ENCODE data around the gene ARHGAP18. TPM values are rescaled to one million over a fixed set of nuclear protein-coding genes. Genes with fewer than 3 reads are reported as not detected.

Gene ARHGAP18
- total and polyA plus RNA-seq, 2 of the 13 experiments (the other 11 are each of a cell fraction or from before 2014, with no cell fraction given) = 58.2 to 115 TPM

GRCh38 chr6:129709769-129710449, at the start of gene ARHGAP18 (continued):
- TF ChIP-seq ZNF646 (CRISPR knock-in tag; IDR thresholded peaks at IDR 0.05) (no peak), ZNF263 (CRISPR knock-in tag; IDR thresholded peaks at IDR 0.05) (0 out of 2 replicates have a peak, but pooled peaks have one; percentile 44), PAX8 (CRISPR knock-in tag; IDR thresholded peaks at IDR 0.05; ENCODE audit: borderline replicate concordance) (0 out of 2 replicates have a peak, but pooled peaks have one; percentile 66), TAF1 (CRISPR knock-in tag; IDR thresholded peaks at IDR 0.05) (peak; percentile 97), ZNF367 (CRISPR knock-in tag; IDR thresholded peaks at IDR 0.05; ENCODE audit: borderline replicate concordance) (no peak), ZNF552 (CRISPR knock-in tag; IDR thresholded peaks at IDR 0.05; ENCODE audit: borderline replicate concordance) (no peak), HINFP (CRISPR knock-in tag; IDR thresholded peaks at IDR 0.05; ENCODE audit: low read depth) (peak; percentile 86), ZNF792 (CRISPR knock-in tag; IDR thresholded peaks at IDR 0.05) (peak; percentile 83), SNRNP70 (IDR thresholded peaks at IDR 0.05; ENCODE audit: low read depth, low read length) (no peak), DNMT3B (CRISPR knock-in tag; conservative IDR thresholded peaks at IDR 0.05) (no peak), THYN1 (CRISPR knock-in tag; IDR thresholded peaks at IDR 0.05; ENCODE audit: borderline replicate concordance, low read depth) (no peak), FOXK2 (IDR thresholded peaks at IDR 0.05) (no peak), ZNF225 (CRISPR knock-in tag; IDR thresholded peaks at IDR 0.05) (0 out of 2 replicates have a peak, but pooled peaks have one; percentile 47), ZNF564 (CRISPR knock-in tag; IDR thresholded peaks at IDR 0.05) (0 out of 2 replicates have a peak, but pooled peaks have one; percentile 77), ESRRA (CRISPR knock-in tag; IDR thresholded peaks at IDR 0.05; ENCODE audit: low read depth) (peak; percentile 40; the same call in 1 of the 2 replicates), ZNF556 (CRISPR knock-in tag; IDR thresholded peaks at IDR 0.05; ENCODE audit: borderline replicate concordance) (peak; percentile 79; the same call in 1 of the 2 replicates), NFE2L1 (CRISPR knock-in tag; IDR thresholded peaks at IDR 0.05; ENCODE audit: borderline replicate concordance) (no peak), ZNF567 (CRISPR knock-in tag; IDR thresholded peaks at IDR 0.05; ENCODE audit: borderline replicate concordance) (peak; percentile 89), TCF7L2 (IDR thresholded peaks at IDR 0.05; ENCODE audit: low read depth, low read length) (no peak)
- TF ChIP-seq, protein P1, sequence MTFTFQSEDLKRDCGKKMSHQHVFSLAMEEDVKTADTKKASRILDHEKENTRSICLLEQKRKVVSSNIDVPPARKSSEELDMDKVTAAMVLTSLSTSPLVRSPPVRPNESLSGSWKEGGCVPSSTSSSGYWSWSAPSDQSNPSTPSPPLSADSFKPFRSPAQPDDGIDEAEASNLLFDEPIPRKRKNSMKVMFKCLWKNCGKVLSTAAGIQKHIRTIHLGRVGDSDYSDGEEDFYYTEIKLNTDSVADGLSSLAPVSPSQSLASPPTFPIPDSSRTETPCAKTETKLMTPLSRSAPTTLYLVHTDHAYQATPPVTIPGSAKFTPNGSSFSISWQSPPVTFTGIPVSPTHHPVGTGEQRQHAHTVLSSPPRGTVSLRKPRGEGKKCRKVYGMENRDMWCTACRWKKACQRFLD (CRISPR knock-in tag; IDR thresholded peaks at IDR 0.05; ENCODE audit: borderline replicate concordance) = peak; percentile 87; the same call in 1 of the 2 replicates
- TF ChIP-seq, protein P2, sequence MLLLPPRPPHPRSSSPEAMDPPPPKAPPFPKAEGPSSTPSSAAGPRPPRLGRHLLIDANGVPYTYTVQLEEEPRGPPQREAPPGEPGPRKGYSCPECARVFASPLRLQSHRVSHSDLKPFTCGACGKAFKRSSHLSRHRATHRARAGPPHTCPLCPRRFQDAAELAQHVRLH (CRISPR knock-in tag; IDR thresholded peaks at IDR 0.05; ENCODE audit: borderline replicate concordance, low read depth) = peak; percentile 86
